K562 (cell line): ENCODE measurements around the gene ZFAND3. TPM values are rescaled to one million over a fixed set of nuclear protein-coding genes. Genes with fewer than 3 reads are reported as not detected.

Experiments used
- CSDE1 ChIP-seq, 2 experiments: fragments of 450-650 bp; IDR thresholded peaks; 2 replicates each; pipeline ENCODE4 v1.6.1; 2016; ENCODE audit warnings: mild to moderate bottlenecking in 1 of 2
- ZNF79 ChIP-seq: fragments of 250-450 bp; sonication (Bioruptor Pico); IDR thresholded peaks from 2 replicates; pipeline ENCODE4 v1.4.0; 2020; ENCODE audit warnings: low read depth, mild to moderate bottlenecking, moderate library complexity
- polyA plus RNA-seq, 8 experiments: library from polyadenylated mRNA; depleted of rRNA in 4 of 8; stranded (reverse) in 5 of 8; unstranded in 3 of 8; fragments of >200 nt; fragmentation: Nextera tagmentation in 2 of 8; fragmentation: Illumina TruSeq in 1 of 8; extraction: Ambion mirVana in 2 of 8; extraction: Trizol in 1 of 8; gene quantifications; 2 replicates each; pipeline versions ENCODE4 v1.2.1 to v1.2.3, GENCODE V29; 2011 to 2014; ENCODE audit warnings: inconsistent platforms in 1 of 8, missing spikeins in 1 of 8
- total RNA-seq, 7 experiments: library from RNA; depleted of rRNA in 6 of 7; stranded (reverse); fragments of >200 nt in 6 of 7; fragmentation: Illumina TruSeq in 2 of 7; extraction: Trizol in 2 of 7; gene quantifications; 2 replicates each; pipeline versions ENCODE4 v1.2.1 to v1.2.3, GENCODE V29; 2011 to 2021; ENCODE audit warnings: low replicate concordance in 1 of 7
- TF ChIP-seq, protein P1 (sequence below), 2 experiments: fragments of 450-650 bp; formaldehyde crosslinking in 1 of 2; IDR thresholded peaks; 2 replicates each; pipeline versions ENCODE4 v1.4.0 to v1.6.1; 2014 to 2020; ENCODE audit warnings: mild to moderate bottlenecking in 2 of 2, borderline replicate concordance in 1 of 2, low read depth in 1 of 2
- TF ChIP-seq, protein P2 (sequence below): sonication (generic); formaldehyde crosslinking; IDR thresholded peaks from 2 replicates; pipeline ENCODE4 v1.8.0; 2023; ENCODE audit warnings: missing genetic modification reagents, mild to moderate bottlenecking, borderline replicate concordance
- TF ChIP-seq, protein P3 (sequence below): fragments of 250-450 bp; sonication (Bioruptor Pico); IDR thresholded peaks from 2 replicates; pipeline ENCODE4 v1.8.0; 2022; ENCODE audit warnings: moderate library complexity, mild to moderate bottlenecking, inconsistent platforms

Gene ZFAND3
- total and polyA plus RNA-seq, 9 of the 15 experiments (the other 6 are each of a cell fraction or from before 2014, with no cell fraction given), result 0.81 to 26.6 (median 11.8) TPM

DNA sequence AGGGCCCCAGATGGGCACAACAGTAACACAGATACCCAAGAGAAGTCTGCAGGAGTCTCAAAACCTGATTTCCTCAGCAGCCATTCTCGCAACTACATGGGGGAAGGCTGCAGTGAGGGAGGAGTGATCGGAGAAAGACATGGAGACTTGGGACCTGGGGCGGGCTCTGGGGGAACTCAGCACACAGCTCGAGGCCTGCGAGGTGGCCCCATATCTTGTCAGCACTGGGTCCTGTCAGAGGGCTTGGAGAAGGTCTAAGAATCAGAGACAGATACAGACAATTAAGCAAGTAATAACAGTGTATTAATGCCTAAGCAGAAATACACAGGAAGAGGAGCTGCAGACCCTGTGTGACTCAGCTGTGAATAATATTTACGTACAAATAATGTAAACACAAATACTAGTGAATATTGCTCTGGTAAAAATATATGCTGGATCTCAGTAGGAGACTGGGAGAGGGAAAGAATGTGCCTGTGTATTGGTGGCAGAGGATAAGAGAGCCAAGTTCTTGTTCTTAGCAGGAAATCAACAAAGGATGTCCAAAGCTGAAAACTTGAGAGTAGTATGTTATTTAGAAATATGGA lies 336.2 kb downstream of the ZFAND3 start (continued):
- TF ChIP-seq, protein P1, sequence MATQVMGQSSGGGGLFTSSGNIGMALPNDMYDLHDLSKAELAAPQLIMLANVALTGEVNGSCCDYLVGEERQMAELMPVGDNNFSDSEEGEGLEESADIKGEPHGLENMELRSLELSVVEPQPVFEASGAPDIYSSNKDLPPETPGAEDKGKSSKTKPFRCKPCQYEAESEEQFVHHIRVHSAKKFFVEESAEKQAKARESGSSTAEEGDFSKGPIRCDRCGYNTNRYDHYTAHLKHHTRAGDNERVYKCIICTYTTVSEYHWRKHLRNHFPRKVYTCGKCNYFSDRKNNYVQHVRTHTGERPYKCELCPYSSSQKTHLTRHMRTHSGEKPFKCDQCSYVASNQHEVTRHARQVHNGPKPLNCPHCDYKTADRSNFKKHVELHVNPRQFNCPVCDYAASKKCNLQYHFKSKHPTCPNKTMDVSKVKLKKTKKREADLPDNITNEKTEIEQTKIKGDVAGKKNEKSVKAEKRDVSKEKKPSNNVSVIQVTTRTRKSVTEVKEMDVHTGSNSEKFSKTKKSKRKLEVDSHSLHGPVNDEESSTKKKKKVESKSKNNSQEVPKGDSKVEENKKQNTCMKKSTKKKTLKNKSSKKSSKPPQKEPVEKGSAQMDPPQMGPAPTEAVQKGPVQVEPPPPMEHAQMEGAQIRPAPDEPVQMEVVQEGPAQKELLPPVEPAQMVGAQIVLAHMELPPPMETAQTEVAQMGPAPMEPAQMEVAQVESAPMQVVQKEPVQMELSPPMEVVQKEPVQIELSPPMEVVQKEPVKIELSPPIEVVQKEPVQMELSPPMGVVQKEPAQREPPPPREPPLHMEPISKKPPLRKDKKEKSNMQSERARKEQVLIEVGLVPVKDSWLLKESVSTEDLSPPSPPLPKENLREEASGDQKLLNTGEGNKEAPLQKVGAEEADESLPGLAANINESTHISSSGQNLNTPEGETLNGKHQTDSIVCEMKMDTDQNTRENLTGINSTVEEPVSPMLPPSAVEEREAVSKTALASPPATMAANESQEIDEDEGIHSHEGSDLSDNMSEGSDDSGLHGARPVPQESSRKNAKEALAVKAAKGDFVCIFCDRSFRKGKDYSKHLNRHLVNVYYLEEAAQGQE (IDR thresholded peaks at IDR 0.05; ENCODE audit: borderline replicate concordance), result no peak
- TF ChIP-seq, protein P1 (CRISPR knock-in tag; IDR thresholded peaks at IDR 0.05; ENCODE audit: low read depth), result no peak
- TF ChIP-seq ZNF79 (CRISPR knock-in tag), result no peak
- TF ChIP-seq, protein P2, sequence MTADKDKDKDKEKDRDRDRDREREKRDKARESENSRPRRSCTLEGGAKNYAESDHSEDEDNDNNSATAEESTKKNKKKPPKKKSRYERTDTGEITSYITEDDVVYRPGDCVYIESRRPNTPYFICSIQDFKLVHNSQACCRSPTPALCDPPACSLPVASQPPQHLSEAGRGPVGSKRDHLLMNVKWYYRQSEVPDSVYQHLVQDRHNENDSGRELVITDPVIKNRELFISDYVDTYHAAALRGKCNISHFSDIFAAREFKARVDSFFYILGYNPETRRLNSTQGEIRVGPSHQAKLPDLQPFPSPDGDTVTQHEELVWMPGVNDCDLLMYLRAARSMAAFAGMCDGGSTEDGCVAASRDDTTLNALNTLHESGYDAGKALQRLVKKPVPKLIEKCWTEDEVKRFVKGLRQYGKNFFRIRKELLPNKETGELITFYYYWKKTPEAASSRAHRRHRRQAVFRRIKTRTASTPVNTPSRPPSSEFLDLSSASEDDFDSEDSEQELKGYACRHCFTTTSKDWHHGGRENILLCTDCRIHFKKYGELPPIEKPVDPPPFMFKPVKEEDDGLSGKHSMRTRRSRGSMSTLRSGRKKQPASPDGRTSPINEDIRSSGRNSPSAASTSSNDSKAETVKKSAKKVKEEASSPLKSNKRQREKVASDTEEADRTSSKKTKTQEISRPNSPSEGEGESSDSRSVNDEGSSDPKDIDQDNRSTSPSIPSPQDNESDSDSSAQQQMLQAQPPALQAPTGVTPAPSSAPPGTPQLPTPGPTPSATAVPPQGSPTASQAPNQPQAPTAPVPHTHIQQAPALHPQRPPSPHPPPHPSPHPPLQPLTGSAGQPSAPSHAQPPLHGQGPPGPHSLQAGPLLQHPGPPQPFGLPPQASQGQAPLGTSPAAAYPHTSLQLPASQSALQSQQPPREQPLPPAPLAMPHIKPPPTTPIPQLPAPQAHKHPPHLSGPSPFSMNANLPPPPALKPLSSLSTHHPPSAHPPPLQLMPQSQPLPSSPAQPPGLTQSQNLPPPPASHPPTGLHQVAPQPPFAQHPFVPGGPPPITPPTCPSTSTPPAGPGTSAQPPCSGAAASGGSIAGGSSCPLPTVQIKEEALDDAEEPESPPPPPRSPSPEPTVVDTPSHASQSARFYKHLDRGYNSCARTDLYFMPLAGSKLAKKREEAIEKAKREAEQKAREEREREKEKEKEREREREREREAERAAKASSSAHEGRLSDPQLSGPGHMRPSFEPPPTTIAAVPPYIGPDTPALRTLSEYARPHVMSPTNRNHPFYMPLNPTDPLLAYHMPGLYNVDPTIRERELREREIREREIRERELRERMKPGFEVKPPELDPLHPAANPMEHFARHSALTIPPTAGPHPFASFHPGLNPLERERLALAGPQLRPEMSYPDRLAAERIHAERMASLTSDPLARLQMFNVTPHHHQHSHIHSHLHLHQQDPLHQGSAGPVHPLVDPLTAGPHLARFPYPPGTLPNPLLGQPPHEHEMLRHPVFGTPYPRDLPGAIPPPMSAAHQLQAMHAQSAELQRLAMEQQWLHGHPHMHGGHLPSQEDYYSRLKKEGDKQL (CRISPR knock-in tag), result no peak
- TF ChIP-seq, protein P3, sequence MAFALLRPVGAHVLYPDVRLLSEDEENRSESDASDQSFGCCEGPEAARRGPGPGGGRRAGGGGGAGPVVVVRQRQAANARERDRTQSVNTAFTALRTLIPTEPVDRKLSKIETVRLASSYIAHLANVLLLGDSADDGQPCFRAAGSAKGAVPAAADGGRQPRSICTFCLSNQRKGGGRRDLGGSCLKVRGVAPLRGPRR, result no peak
- TF ChIP-seq CSDE1 (IDR thresholded peaks at IDR 0.05), result no peak
- TF ChIP-seq, all 486 proteins: peak for 0
